Thymus (tissue), 11 donors: ENCODE measurements around the gene PDGFD. TPM values are rescaled to one million over a fixed set of nuclear protein-coding genes. Genes with fewer than 3 reads are reported as not detected.

Experiments
- DNase-seq, 9 donors: peaks; one replicate each; pipeline ENCODE4 v3.0.0-alpha.2; 2013; ENCODE audit warnings: low spot score in 9 of 9, low read depth in 6 of 9, missing footprints in 1 of 9
- H3K27ac ChIP-seq, 2 donors: one replicate each; pipeline ENCODE4 v1.5.1; 2013; ENCODE audit warnings: control low read depth in 1 of 2, low read depth in 1 of 2, low read length in 1 of 2, mild to moderate bottlenecking in 1 of 2, moderate library complexity in 1 of 2
- H3K27me3 ChIP-seq, 2 donors: one replicate each; pipeline ENCODE4 v1.5.1; 2013; ENCODE audit warnings: low read length in 1 of 2; ENCODE audit not compliant: control insufficient read depth in 2 of 2, insufficient read depth in 1 of 2
- H3K36me3 ChIP-seq, 2 donors: one replicate each; pipeline ENCODE4 v1.5.1; 2013; ENCODE audit warnings: low read length in 1 of 2, mild to moderate bottlenecking in 1 of 2, moderate library complexity in 1 of 2; ENCODE audit not compliant: control insufficient read depth in 2 of 2, insufficient read depth in 2 of 2
- H3K4me1 ChIP-seq, 2 donors: one replicate each; pipeline ENCODE4 v1.5.1; 2013; ENCODE audit warnings: low read length in 2 of 2; ENCODE audit not compliant: control insufficient read depth in 2 of 2, insufficient read depth in 2 of 2
- H3K4me3 ChIP-seq, 2 donors: one replicate each; pipeline ENCODE4 v1.5.1; 2013; ENCODE audit warnings: low read length in 2 of 2, control low read depth in 1 of 2, mild to moderate bottlenecking in 1 of 2
- H3K9me3 ChIP-seq, 2 donors: one replicate each; pipeline ENCODE4 v1.5.1; 2013; ENCODE audit warnings: low read length in 1 of 2, mild to moderate bottlenecking in 1 of 2; ENCODE audit not compliant: control insufficient read depth in 2 of 2, insufficient read depth in 1 of 2
- WGBS: extraction: QIAGEN DNeasy Blood & Tissue Kit; methylation state at CpG from one replicate; pipeline ENCODE4 v1.1.7; 2013; 5-methylcytosine and 5-hydroxymethylcytosine counted together
- polyA plus RNA-seq: library from polyadenylated mRNA; stranded (reverse); fragments of 200-250 nt; gene quantifications from one replicate; pipeline ENCODE4 v1.2.3, GENCODE V29; 2013
- total RNA-seq: library from RNA; stranded (reverse); fragments of 120-200 nt; gene quantifications from one replicate; pipeline ENCODE4 v1.2.4, GENCODE V29; 2013
- donor health status: healthy.

Gene PDGFD
- total and polyA plus RNA-seq, 2 donors, result 1.3 to 5.2 TPM

DNA sequence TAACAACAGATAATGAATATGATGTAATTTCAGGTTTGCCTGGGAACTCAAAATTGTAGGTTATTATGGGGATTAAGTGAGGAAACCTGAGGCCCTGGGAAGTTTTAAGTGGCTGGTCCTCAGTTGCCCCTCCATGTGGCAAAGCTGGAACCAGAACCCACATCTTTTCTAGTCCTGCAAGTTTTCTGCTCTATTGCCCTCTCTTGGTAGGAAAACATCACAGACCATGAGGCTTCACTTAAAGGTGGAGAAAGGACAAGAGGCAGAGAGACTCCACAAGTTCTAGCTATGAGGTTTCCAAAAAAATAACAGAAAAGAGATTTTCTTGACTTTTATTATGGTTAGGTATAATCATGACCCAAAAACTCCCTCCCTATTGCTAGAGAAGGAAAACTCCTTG lies 243.0 kb downstream of the PDGFD start:
- H3K36me3 ChIP-seq, result no peaks in the 10 kb centered on the region
- no peak overlapping the region for H3K4me3 ChIP-seq
- no peak for DNase-seq
- no peaks in the 10 kb centered on the region for H3K4me1 ChIP-seq
- no peaks in the 10 kb centered on the region for H3K9me3 ChIP-seq
- H3K27me3 ChIP-seq, result no peaks in the 10 kb centered on the region
- no peak overlapping the region for H3K27ac ChIP-seq

DNA sequence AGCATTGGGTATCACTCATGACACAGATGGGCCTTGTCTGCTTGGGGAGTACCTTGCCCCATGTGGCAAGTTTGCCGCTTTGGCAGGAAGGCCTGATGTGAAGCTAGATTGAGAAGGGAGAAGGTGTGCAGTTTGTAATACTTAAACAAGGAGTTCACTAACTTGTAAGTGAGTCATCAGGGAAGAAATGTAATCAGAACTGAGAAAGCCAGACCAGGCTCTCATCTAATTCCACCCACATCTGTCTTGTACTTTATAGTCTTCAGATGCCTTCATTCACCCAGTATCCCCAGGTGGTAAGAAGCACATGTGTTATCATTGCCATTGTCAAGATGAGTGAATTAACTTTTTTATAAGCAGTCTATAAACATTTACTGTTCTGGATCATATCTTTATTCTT lies 243.5 kb downstream of the PDGFD start:
- Histone ChIP-seq H3K9me3 (no peaks in the 10 kb centered on the region), H3K4me1 (no peaks in the 10 kb centered on the region), H3K27me3 (no peaks in the 10 kb centered on the region), H3K36me3 (no peaks in the 10 kb centered on the region), H3K27ac (no peak overlapping the region), H3K4me3 (no peak overlapping the region)
- 98% methylated on average over 1 of the region's 1 CpG for WGBS
- DNase-seq, result no peak

DNA sequence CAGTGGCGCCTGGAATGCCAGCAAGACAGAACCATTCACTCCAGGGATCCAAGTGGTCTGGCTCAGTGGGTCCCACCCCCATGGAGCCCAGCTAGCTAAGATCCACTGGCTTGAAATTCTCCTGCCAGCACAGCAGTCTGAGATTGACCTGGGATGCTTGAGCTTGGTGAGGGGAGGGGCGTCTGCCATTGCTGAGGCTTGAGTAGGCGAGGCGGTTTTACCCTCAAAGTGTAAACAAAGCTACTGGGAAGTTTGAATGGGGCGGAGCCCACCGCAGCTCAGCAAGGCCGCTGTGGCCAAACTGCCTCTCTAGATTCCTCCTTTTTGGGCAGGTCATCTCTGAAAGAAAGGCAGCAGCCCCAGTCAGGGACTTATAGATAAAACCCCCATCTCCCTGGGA lies 253.2 kb downstream of the PDGFD start:
- Histone ChIP-seq H3K36me3 (no peaks in the 10 kb centered on the region), H3K4me1 (no peaks in the 10 kb centered on the region), H3K9me3 (no peaks in the 10 kb centered on the region), H3K4me3 (no peak overlapping the region), H3K27ac (no peak overlapping the region), H3K27me3 (no peaks in the 10 kb centered on the region)
- no peak for DNase-seq
- 97% methylated on average over 7 of the region's 7 CpGs for WGBS

DNA sequence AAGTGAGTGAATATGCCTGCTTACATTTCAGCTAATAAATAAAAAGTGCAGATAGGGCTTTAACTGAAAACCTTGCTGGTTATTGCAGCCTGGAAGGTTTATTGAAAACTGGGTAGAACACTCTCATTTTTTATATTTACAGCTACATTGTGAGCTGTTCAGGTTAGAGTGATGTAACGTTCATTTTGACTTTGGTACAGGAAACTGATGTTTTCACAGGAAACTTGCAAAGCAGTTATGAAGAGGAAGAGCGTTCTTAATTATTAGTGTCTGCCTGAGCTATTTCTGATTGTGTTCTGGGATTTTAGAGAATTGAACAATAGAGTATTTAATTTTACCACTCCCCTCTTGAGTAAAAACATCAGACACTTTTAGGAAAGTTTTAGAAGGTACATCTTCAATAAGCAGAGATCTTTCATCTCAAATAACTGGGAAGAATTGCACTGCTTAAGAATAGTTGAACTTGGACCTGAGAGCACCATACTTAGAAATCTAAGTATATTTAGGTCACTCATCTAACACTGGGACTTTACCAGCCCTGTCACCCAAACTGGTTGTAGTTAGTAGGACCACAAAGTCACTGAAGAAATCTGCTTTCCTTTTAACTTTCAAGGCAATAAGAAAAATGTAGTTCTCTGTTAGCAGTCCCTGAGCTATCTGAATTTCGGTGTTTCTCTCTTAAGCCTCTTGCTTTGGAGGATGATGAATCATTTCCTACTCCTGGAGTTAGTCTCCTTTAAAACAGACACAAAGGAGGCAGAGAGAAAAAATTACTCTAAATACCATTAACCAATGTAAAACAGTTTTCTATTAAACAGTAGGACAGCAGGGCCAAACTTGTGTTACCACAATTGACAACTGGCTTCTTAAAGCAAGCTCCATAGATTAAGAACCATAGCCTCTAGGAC lies 256.1 kb downstream of the PDGFD start:
- Histone ChIP-seq H3K27me3 (no peaks in the 10 kb centered on the region), H3K27ac (no peak overlapping the region), H3K9me3 (no peaks in the 10 kb centered on the region), H3K4me1 (no peaks in the 10 kb centered on the region), H3K4me3 (no peak overlapping the region), H3K36me3 (no peaks in the 10 kb centered on the region)
- no peak for DNase-seq
- 19% methylated on average over 3 of the region's 3 CpGs for WGBS

DNA sequence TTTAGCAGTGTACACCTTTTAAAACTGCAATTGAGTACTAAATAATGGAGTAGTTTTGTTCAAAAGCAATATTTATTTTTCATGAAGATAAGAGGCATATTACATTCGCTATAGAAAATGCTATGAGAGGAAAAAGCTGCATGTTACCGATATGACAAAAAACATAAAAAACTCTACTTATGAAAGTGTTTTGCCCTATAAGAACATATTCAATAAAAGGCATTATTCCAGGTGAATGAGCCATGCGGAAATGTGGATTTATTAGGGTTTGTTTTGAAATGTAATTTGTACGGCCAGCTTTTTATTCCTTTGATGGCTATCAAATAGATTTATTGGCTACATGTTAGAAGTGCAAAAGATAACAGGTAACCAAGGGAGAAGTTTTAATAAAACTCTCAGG lies 256.8 kb downstream of the PDGFD start:
- no peak for DNase-seq
- H3K27me3 ChIP-seq, result no peaks in the 10 kb centered on the region
- WGBS, result 78% methylated on average over 4 of the region's 4 CpGs
- H3K4me3 ChIP-seq, result no peak overlapping the region
- no peaks in the 10 kb centered on the region for H3K36me3 ChIP-seq
- H3K4me1 ChIP-seq, result no peaks in the 10 kb centered on the region
- H3K9me3 ChIP-seq, result no peaks in the 10 kb centered on the region
- H3K27ac ChIP-seq, result no peak overlapping the region

DNA sequence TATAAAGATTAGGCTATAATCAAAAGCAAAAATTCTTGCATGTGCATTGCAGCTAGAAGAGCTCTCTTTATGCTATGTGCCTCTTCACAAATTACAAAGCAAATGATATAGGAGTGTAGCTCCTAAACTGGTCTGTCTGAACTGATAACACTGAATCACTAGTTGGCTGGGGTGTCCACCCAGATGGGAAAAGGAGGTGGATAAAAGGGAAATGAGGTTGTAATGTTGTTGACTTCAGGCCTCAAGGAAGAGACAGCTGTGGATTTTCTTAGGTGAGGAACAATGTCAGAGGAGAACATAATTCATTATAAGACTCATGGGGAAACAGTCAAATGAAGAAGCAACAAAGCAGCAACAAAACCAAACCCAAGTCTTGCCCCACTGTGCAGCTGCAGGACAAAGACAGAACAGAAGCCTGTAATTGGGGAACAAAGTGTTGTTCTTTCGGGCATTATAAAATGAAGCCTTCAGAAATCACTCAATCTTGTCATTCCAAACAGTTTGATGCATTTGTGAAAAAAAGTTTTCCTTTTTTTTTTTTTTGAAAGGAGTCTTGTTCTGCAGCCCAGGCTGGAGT lies 257.6 kb downstream of the PDGFD start:
- 86% methylated on average over 1 of the region's 1 CpG for WGBS
- DNase-seq, result no peak
- Histone ChIP-seq H3K9me3 (no peaks in the 10 kb centered on the region), H3K27ac (no peak overlapping the region), H3K4me1 (no peaks in the 10 kb centered on the region), H3K27me3 (no peaks in the 10 kb centered on the region), H3K36me3 (no peaks in the 10 kb centered on the region), H3K4me3 (no peak overlapping the region)

DNA sequence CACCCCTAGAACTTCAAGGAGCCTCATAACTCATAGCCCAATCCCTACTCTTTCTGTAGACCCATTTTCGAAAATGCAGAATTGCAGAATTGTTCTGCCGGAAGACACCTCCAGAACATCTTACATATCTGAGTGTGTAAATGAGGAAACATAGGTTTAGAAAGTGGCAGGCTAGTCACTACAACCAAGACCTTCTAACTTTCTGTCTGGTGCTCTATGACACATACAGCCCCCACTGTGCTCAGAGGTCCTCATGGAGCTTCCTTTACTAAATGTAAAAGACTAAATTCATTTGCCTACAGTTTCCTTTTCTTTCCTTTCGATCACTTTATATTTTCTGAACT lies 259.7 kb downstream of the PDGFD start:
- WGBS, result 86% methylated on average over 3 of the region's 3 CpGs
- H3K36me3 ChIP-seq, result no peaks in the 10 kb centered on the region
- no peaks in the 10 kb centered on the region for H3K9me3 ChIP-seq
- no peak for DNase-seq
- no peak overlapping the region for H3K4me3 ChIP-seq
- no peaks in the 10 kb centered on the region for H3K4me1 ChIP-seq
- no peak overlapping the region for H3K27ac ChIP-seq
- H3K27me3 ChIP-seq, result no peaks in the 10 kb centered on the region

DNA sequence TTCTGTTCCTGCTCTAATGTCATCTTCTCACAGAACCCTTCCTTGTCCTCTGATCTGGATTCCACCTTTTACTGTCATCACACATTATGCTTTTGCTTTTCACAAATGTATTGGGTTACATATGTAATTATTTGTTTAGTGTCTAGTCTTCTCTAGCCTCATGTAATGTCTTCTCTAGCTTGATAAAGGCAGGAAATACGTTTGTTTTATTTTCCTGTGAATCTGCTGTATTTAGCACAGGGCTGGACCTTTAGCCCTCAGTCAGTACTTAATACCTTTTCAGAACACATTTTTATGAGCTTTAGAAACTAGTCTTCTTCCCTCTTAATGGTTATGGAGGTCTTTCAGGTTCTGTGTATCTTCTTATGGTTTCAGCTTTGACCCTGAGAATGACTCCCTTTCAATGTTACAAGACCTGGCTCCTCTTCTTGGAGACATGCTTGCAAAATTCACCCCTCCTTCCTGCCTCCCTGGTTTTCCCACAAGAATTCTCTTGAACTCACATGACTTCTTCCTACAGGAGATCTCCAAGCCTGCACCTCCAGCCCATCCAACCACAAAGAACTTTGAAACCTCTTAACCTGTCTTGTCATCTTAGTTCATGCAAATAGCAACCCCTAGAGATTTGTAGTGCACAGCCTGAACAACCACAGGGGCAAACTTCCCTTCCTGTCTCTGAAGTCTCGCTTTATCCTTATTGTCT lies 260.2 kb downstream of the PDGFD start:
- Histone ChIP-seq H3K27ac (no peak overlapping the region), H3K4me3 (no peak overlapping the region), H3K9me3 (no peaks in the 10 kb centered on the region), H3K4me1 (no peaks in the 10 kb centered on the region), H3K27me3 (no peaks in the 10 kb centered on the region), H3K36me3 (no peaks in the 10 kb centered on the region)
- 78% methylated on average over 2 of the region's 2 CpGs for WGBS
- no peak for DNase-seq

DNA sequence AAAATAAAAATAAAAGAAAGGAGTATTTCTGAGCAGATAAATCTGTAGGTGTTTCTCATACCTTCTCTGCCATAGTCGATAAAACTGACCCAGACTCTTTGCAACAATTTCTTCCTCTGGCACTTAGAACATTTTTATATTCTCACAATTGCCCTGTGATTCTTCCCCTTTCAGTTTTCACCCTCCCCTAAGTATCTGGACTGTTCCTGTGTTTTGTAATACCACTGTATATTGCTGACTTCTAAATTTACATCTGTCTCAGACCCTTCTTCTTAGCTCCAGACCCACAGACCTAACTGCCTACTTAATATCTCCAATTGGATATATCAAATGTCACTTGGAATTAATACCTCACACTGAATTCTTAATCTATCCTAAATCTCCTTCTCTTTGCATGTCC lies 261.0 kb downstream of the PDGFD start:
- Histone ChIP-seq H3K4me3 (no peak overlapping the region), H3K27ac (no peak overlapping the region), H3K27me3 (no peaks in the 10 kb centered on the region), H3K36me3 (no peaks in the 10 kb centered on the region), H3K9me3 (no peaks in the 10 kb centered on the region), H3K4me1 (no peaks in the 10 kb centered on the region)
- 65% methylated on average over 1 of the region's 1 CpG for WGBS
- no peak for DNase-seq
